ENCODE data around the gene TMEM181. TPM values are rescaled to one million over a fixed set of nuclear protein-coding genes. Genes with fewer than 3 reads are reported as not detected.

The TMEM181 gene
- total and polyA plus RNA-seq, 4 donors, result 6.4 to 15.6 (median 12.6) TPM

DNA sequence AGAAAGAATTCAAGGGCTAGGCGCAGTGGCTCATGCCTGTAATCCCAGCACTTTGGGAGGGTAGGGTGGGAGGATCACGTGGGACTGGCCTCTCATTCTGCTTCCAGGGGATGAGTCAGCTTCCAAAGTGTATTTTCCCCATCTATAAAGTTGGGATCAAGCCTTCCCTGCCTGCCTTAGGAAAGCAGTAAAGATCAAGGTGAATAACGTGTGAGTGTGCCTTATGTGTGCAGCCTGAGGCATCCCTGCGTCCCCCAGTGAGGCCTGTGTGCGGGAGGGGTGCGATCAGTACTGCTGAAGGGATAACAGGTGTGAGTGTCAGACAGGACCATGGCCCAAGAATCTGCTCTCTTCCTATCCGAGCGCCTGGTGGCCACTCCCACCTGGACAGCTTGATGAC, 26.8 kb downstream of the TMEM181 start:
- H3K4me1 ChIP-seq (ENCODE audit: control insufficient read depth in 4 of 4, insufficient read depth in 4 of 4, low read length in 3 of 4), result no peaks in the 10 kb centered on the region
- H3K9me3 ChIP-seq (ENCODE audit: control insufficient read depth in 4 of 4, low read length in 3 of 4), result no peaks in the 10 kb centered on the region
- peaks cover 23 to 56% (median 40%) of the 10 kb centered on the region in 4 donors for H3K36me3 ChIP-seq (ENCODE audit: control insufficient read depth in 4 of 4, insufficient read depth in 3 of 4, low read depth in 1 of 4, low read length in 3 of 4)
- no peak overlapping the region for H3K9ac ChIP-seq (ENCODE audit: low read depth in 1 of 2, low read length in 2 of 2)
- DNase-seq (ENCODE audit: low spot score), result no peak
- H3K27me3 ChIP-seq (ENCODE audit: control insufficient read depth in 4 of 4, insufficient read depth in 4 of 4, low read length in 3 of 4), result no peaks in the 10 kb centered on the region
- H3K4me3 ChIP-seq (ENCODE audit: low read depth in 1 of 3, low read length in 3 of 3), result no peak overlapping the region
- 98% methylated on average over 8 of the region's 8 CpGs for WGBS
- H3K27ac ChIP-seq (ENCODE audit: low read depth in 1 of 2, low read length in 2 of 2), result no peak overlapping the region
- TF ChIP-seq, protein P1, sequence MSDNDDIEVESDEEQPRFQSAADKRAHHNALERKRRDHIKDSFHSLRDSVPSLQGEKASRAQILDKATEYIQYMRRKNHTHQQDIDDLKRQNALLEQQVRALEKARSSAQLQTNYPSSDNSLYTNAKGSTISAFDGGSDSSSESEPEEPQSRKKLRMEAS (IDR thresholded peaks at IDR 0.05), result no peak
- TF ChIP-seq TAF1 (conservative IDR thresholded peaks at IDR 0.05) (no peak), RXRA (IDR thresholded peaks at IDR 0.05) (no peak), RAD21 (IDR thresholded peaks at IDR 0.05) (no peak), HNF4G (IDR thresholded peaks at IDR 0.05) (no peak), EGR1 (IDR thresholded peaks at IDR 0.05; ENCODE audit: low read depth in 2 of 2) (no peak), YY1 (IDR thresholded peaks at IDR 0.05) (no peak), SP1 (IDR thresholded peaks at IDR 0.05) (no peak), FOXA1 (IDR thresholded peaks at IDR 0.05) (no peak), HNF4A (conservative IDR thresholded peaks at IDR 0.05) (no peak), GABPA (IDR thresholded peaks at IDR 0.05 in 1 of 2, conservative IDR thresholded peaks at IDR 0.05 in 1 of 2) (no peak), NR2F2 (IDR thresholded peaks at IDR 0.05) (no peak)
- TF ChIP-seq, protein P2, sequence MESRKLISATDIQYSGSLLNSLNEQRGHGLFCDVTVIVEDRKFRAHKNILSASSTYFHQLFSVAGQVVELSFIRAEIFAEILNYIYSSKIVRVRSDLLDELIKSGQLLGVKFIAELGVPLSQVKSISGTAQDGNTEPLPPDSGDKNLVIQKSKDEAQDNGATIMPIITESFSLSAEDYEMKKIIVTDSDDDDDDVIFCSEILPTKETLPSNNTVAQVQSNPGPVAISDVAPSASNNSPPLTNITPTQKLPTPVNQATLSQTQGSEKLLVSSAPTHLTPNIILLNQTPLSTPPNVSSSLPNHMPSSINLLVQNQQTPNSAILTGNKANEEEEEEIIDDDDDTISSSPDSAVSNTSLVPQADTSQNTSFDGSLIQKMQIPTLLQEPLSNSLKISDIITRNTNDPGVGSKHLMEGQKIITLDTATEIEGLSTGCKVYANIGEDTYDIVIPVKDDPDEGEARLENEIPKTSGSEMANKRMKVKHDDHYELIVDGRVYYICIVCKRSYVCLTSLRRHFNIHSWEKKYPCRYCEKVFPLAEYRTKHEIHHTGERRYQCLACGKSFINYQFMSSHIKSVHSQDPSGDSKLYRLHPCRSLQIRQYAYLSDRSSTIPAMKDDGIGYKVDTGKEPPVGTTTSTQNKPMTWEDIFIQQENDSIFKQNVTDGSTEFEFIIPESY (IDR thresholded peaks at IDR 0.05), result no peak
- TF ChIP-seq, protein P3, sequence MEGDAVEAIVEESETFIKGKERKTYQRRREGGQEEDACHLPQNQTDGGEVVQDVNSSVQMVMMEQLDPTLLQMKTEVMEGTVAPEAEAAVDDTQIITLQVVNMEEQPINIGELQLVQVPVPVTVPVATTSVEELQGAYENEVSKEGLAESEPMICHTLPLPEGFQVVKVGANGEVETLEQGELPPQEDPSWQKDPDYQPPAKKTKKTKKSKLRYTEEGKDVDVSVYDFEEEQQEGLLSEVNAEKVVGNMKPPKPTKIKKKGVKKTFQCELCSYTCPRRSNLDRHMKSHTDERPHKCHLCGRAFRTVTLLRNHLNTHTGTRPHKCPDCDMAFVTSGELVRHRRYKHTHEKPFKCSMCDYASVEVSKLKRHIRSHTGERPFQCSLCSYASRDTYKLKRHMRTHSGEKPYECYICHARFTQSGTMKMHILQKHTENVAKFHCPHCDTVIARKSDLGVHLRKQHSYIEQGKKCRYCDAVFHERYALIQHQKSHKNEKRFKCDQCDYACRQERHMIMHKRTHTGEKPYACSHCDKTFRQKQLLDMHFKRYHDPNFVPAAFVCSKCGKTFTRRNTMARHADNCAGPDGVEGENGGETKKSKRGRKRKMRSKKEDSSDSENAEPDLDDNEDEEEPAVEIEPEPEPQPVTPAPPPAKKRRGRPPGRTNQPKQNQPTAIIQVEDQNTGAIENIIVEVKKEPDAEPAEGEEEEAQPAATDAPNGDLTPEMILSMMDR (IDR thresholded peaks at IDR 0.05; ENCODE audit: low read depth, low read length, missing input control), result no peak

DNA sequence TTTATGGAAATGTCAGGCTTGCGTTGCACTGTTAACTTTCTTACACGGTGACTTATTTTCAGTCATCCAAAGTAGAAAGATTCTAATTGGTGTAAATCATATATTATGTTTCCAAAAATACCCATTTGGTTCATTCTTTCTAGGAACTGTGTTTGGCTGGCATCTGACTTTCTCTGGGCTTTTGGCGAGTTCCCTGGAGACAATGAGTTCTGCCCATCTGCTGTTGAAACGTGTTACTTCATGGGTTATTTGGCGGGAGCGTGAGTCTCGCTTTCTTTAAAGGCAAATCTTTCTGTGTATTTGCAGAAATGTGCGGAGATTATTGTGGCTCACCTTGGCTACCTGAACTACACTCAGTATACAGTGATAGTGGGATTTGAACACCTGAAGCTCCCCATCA, 29.5 kb downstream of the TMEM181 start:
- Histone ChIP-seq H3K36me3 (ENCODE audit: control insufficient read depth in 4 of 4, insufficient read depth in 3 of 4, low read depth in 1 of 4, low read length in 3 of 4) (peaks cover 25 to 63% (median 48%) of the 10 kb centered on the region in 4 donors), H3K27ac (ENCODE audit: low read depth in 1 of 2, low read length in 2 of 2) (no peak overlapping the region), H3K27me3 (ENCODE audit: control insufficient read depth in 4 of 4, insufficient read depth in 4 of 4, low read length in 3 of 4) (no peaks in the 10 kb centered on the region), H3K4me3 (ENCODE audit: low read depth in 1 of 3, low read length in 3 of 3) (no peak overlapping the region), H3K9ac (ENCODE audit: low read depth in 1 of 2, low read length in 2 of 2) (no peak overlapping the region), H3K9me3 (ENCODE audit: control insufficient read depth in 4 of 4, low read length in 3 of 4) (no peaks in the 10 kb centered on the region), H3K4me1 (ENCODE audit: control insufficient read depth in 4 of 4, insufficient read depth in 4 of 4, low read length in 3 of 4) (no peaks in the 10 kb centered on the region)
- TF ChIP-seq, protein P2 (IDR thresholded peaks at IDR 0.05), result no peak
- TF ChIP-seq EGR1 (IDR thresholded peaks at IDR 0.05; ENCODE audit: low read depth in 2 of 2), result no peak
- TF ChIP-seq, protein P1 (IDR thresholded peaks at IDR 0.05), result no peak
- TF ChIP-seq, protein P4, sequence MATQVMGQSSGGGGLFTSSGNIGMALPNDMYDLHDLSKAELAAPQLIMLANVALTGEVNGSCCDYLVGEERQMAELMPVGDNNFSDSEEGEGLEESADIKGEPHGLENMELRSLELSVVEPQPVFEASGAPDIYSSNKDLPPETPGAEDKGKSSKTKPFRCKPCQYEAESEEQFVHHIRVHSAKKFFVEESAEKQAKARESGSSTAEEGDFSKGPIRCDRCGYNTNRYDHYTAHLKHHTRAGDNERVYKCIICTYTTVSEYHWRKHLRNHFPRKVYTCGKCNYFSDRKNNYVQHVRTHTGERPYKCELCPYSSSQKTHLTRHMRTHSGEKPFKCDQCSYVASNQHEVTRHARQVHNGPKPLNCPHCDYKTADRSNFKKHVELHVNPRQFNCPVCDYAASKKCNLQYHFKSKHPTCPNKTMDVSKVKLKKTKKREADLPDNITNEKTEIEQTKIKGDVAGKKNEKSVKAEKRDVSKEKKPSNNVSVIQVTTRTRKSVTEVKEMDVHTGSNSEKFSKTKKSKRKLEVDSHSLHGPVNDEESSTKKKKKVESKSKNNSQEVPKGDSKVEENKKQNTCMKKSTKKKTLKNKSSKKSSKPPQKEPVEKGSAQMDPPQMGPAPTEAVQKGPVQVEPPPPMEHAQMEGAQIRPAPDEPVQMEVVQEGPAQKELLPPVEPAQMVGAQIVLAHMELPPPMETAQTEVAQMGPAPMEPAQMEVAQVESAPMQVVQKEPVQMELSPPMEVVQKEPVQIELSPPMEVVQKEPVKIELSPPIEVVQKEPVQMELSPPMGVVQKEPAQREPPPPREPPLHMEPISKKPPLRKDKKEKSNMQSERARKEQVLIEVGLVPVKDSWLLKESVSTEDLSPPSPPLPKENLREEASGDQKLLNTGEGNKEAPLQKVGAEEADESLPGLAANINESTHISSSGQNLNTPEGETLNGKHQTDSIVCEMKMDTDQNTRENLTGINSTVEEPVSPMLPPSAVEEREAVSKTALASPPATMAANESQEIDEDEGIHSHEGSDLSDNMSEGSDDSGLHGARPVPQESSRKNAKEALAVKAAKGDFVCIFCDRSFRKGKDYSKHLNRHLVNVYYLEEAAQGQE (IDR thresholded peaks at IDR 0.05), result no peak
- no peak for TF ChIP-seq JUND (IDR thresholded peaks at IDR 0.05)
- TF ChIP-seq, protein P5, sequence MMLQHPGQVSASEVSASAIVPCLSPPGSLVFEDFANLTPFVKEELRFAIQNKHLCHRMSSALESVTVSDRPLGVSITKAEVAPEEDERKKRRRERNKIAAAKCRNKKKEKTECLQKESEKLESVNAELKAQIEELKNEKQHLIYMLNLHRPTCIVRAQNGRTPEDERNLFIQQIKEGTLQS (IDR thresholded peaks at IDR 0.05), result no peak
- DNase-seq (ENCODE audit: low spot score), result no peak
- 95% methylated on average over 8 of the region's 8 CpGs for WGBS

Measured in liver (tissue), 9 donors.